Midbrain (tissue), 1 donor: ENCODE data around the gene KCNB1.
"Not testable (repeated sequence)": the region's sequence is repeated elsewhere in the genome, so short reads cannot be mapped to it uniquely, and the experiment has no call there.

Experiments used
- DNase-seq: peaks from one replicate; lab custom pipeline; 2025; lab: John Stamatoyannopoulos, UW

The KCNB1 gene

GRCh38 chr20:49319208-49319809 is 163.2 kb downstream of the KCNB1 start:
- DNase-seq = no peak

DNA sequence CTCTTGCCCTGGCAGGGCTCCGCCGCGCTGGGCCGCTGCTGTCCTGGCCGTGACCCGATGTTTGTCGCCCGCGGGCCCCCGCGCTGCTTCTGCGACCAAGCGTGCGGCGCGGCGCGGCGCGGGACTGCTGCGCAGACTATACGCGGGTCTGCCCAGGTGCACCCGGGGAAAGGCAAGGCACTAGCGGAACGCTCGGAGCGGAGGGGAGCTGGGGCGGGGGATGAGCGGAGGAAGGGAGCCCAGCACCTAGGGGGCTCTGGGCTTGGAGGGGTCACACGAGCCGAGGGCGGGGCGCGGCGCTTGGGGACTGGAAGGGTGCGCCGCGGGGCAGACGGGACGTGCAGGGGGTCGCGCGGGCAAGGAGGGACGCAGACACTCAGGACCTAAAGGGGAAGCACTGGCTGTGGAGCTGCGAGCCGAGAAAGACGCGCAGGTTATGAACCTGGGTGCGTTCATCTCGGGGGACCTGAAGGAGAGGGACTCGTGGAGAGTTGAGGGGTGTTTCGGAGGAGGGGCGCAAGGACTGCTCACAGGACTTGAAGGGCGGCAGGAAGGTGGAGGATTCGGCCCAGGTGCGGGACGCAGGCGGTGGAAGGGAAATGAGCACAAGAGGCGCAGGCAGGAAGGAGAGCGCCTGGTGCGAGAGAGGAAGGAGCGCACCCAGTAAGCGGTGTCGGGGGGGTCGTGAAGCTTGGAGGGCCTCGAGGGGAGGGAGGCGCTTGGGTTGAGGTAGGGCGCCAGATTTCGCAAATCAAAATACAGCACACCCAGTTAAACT is 163.8 kb downstream of the KCNB1 start:
- no peak for DNase-seq

DNA sequence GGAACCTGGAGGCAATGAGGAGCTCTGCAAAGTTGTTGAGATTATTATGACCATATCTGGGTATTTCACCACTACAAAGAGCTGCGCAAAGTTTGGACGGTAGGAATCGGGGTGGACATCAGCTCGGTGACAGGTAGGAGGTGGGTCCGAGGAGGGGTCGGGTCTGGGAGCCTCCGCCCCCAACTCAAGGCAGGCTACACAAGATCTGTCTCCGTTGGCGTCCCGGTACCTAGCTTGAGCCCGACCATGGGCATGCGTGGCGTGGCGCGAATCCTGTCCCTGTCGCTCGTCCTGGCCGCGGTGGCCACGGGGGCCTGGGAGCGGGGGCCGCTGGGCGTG is 164.4 kb downstream of the KCNB1 start:
- DNase-seq = no peak

DNA sequence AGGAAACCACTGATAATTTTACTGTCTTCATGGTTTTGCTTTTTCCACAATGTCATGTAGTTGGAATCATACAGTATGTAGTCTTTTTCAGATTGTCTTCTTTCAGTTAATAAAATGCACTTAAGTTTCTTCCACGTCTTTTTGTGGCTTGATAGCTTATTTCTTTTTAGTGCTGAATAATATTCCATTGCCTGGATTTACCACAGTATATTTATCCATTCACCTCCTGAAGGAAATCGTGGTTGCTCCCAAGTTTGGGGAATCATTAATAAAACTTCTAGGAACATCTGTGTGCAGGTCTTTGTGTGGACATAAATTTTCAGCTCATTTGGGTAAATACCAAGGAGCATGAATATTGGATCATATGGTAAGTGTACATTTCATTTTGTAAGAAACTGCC is 165.8 kb downstream of the KCNB1 start:
- DNase-seq = no peak

DNA sequence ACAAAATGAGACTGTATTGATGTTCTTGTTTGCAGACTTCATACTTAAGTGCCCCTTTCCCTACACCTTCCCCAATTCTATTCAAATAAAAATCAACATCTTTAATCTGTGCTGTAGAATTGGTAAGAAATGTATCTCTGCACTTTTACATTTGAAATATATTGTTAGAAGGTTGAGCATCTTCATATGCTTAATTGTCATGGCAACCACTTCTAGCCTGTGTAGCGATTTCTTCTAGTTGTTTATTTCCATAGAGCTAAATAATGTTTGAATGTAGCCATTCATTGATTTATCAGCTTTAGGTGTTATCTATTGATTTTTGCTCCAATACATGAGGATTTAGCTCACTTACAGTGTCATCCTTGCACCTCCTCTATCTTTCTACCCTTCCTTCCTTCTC is 166.9 kb downstream of the KCNB1 start:
- DNase-seq = no peak

GRCh38 chr20:49314052-49314451 is 168.4 kb downstream of the KCNB1 start:
- DNase-seq = not testable (repeated sequence)
